Pulmonary artery endothelial cell (primary cell): ENCODE results near the gene TGFB1I1. TPM values are rescaled to one million over a fixed set of nuclear protein-coding genes. Genes with fewer than 3 reads are reported as not detected.
"Not testable (repeated sequence)": the region's sequence is repeated elsewhere in the genome, so short reads cannot be mapped to it uniquely, and the experiment has no call there.

Experiments
- DNase-seq: peaks from one replicate; pipeline ENCODE4 v3.0.0-alpha.2; 2011; ENCODE audit warnings: low read depth, low spot score
- total RNA-seq: library from RNA; depleted of rRNA; stranded (reverse); fragments of >200 nt; gene quantifications from 2 replicates; pipeline ENCODE4 v1.2.3, GENCODE V29; 2014

Gene TGFB1I1
- 32.1 and 56.6 TPM in 2 replicates for total RNA-seq

DNA sequence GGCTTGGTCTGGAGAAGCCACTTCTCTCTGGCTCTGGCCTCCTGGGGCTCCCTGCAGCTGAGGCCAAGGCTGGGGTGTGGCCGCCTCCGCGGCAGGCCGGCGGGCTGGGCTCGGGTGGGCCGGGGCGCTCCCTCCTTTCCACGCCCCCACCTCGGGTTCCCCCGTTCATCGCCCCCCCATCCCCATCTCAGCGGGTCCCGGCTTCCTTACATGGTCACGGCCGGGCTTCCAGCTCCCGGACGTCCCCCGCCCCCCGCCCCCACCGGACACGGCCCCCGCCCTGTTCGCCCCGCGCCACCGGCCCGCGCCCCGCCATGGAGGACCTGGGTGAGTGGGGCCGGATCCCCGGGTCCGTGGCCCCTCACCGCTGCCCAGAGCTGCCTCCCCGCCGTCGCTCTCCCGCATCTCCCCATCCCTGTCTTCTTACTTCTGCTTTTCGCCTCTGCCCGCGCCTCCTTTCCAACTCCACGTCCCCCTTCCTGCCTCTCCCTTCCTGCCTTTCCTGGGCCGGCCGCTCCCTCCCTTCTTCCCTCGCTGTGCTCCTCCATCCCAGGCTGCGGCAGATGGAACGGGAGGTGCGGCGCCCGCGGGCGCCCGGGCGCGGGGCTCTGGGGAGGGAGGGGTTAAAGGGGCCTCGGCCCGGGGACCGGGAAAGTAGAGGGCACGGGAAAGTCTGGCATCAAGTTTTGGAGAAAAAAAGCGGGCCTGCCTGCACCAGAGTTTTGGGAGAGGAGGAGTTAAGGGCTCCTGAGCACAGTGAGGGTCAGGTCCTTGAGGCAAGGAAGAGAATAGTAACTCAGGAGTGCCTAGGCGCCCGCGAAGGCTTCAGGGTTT, at the start of gene TGFB1I1:
Gene TGFB1I1, plus strand, starts transcription at position 278 of the 834 bp plus-strand sequence. Its CDS starts 37 bp downstream, at position 315.
- DNase-seq, result peak; percentile 45

DNA sequence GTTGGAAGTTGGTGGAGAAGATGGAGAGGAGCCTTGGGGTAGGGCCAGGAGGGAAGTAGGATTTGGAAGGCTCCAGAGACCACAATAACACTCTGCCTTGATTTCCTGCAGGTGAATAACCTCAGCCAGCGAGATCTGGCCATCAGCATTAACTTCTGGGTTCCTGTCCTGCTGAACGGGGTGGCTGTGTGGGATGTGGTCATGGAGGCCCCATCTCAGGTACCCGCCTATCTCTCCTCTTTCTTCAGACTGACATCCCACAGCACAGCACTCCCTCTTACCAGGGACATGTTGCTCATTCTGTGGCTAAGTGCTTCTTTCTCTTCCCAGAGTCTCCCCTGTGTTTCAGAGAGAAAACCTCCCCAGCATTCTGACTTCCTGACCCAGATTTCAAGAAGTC, 48.7 kb upstream of the TGFB1I1 start:
- DNase-seq, result no peak

DNA sequence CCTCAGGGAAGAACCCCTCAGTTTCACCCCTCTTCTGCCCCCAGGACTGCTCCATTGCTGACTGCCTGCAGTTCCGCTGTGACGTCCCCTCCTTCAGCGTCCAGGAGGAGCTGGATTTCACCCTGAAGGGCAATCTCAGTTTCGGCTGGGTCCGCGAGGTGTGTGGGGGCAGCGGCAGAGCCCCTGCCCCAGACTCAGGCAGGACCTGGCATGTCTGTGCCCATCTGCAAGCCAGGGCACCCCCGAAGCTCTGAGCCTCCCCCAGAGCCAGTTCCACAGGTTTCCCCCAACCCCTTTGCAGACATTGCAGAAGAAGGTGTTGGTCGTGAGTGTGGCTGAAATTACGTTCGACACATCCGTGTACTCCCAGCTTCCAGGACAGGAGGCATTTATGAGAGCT, 48.2 kb upstream of the TGFB1I1 start:
- DNase-seq, result no peak

DNA sequence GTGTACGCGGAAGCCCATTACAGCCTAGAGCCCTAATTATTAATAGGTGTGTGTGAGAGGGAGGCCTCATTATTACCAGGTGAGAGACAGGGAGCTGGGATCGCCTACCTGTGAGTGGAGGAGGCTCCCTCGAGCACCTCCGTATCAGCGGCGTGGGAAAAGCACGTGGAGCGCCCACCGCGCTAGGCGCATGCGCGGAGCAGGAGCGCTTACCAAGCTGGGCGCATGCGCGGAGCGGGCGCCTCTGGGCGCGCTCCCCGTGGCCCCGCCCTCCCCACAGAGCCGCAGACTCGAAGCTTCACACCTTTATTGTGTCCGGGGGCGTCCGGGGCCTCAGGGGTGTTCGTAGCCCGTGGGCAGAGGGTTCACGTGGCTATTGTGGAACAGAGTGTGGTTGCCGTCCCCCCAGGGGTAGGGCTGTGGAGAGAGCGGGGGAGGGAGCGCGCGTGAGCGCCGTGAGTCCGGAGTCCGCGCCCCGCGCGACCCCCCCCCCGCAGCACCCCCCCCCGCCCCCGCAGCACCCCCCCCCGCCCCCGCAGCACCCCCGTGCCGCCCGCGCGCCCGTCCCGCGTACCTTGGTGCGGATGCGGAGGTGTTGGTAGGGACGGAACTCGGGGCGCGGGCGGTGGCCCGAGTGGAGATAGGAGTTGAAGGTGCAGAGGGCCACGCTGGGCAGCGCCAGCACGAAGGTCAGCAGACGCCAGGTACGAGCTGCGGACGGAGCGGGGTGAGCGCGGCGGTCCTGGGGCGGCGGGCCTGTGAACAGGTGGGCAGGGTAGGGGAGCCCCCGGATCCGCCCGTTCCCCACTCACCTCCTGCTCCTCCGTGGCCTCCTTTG, 44.3 kb upstream of the TGFB1I1 start:
- DNase-seq, result no peak

DNA sequence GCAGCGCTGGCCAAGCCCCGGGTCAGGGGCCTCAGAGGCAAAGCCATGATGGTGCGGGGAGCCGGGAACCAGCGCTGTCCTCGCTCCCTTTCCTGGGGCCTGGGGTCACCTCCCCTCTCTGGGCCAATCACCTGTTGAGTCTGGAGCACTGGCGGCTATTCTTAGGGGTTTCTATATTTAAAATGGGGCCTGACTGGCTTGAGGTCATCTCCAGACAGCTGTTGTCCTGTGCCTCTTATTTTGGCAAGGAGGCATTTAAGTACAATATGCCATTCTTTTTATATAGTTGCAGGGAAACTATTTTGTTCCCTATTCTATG, 43.7 kb upstream of the TGFB1I1 start, which contains the start of gene COX6A2:
Gene COX6A2, minus strand, starts transcription at position 82 of the 319 bp plus-strand sequence. Its CDS starts 35 bp downstream, at position 47.
- no peak for DNase-seq

DNA sequence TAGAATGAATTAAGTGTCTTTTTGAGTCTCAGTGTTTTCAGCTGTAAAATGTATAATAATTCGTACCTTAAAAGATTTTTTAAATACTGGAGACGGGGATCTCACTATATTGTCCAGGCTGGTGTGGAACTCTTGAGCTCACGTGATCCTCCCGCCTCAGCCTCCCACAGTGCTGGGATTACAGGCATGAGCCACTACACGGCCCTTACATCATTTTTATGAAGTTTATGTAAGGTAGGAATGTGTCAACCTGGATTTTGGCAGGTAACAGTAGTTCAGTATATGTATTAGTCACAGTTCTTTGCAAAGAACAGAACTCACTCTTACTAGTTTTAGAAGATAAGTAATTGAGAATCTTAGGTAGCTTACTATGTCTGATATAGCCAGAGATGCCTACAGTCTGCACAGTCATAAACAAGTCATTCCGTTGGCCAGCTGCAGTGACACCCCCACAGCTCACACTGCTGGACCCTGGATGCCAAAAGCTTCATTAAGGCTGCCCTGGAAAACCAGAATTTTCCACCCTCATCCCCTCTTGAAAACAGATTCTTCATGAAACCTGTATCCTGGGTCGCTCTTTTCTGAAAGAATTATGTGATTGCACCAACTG, 43.2 kb upstream of the TGFB1I1 start:
- no peak for DNase-seq

DNA sequence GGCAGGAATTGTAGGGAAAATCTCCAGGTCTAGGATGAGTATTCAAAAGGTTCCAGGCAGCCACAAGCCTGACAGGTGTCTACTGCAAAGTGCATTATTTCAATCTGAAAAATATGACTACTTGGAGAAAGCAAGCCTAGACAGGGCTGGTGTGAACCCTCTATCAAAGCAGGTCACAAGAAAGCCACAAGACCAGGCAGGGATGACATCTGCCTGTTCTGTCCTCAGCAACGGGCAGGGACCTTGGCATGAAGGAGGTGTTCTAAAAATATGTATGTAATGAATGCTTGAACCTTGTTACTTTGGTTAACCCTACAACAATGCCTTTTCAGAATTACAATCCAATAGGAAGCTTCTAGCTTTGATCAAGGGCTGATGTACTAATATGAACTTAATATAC, 42.6 kb upstream of the TGFB1I1 start:
- no peak for DNase-seq

DNA sequence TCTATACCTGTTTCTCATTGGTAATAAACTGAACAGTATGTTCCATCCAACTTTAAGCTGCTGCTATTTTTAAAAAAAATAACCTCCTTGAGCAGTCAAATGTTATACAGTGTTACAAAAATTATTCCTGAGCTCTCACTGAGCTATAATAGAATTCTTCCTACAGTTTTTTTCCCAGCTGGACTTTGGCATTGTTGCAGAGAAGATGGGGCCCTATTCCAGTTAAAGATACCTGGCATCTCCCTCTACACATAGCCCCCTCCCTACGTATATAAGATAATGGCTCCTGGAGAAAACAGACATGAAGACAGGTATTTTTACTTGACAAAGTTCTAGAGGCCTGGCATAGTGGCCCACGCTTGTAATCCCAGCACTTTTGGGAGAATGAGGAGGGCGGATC, 42.2 kb upstream of the TGFB1I1 start:
- no peak for DNase-seq

DNA sequence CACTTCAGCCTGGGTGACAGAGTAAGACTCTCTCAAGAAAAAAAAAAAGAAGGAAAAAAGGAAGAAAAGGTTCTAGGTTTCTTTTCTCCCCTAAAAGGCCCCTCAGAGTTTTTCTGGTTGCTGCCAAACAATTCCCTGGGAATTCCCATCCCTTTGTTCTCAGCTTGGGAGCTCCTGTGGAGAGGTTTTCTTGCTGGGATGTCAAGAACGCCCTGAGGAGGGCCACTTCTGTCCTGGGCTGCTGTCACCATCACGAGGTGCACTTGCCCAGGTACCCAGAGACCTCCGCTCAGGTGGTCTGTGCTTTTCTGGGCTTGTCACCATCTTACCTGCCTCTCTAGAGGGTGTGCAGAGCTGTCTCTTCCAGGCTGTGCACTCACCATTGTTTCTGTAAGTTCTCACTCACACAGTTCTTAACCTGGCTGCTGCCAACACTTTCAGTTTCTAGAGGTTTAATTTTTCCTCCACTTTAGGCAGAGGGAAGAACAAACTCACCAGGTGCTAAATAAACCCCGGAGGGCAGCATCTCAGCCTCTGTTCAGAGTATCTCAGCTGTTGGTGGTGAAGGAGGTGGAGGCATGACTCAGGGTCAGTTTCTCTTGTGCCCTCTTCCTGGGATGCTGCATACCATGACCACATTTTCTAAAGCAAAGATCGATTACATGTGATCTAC, 41.4 kb upstream of the TGFB1I1 start:
- DNase-seq, result no peak

DNA sequence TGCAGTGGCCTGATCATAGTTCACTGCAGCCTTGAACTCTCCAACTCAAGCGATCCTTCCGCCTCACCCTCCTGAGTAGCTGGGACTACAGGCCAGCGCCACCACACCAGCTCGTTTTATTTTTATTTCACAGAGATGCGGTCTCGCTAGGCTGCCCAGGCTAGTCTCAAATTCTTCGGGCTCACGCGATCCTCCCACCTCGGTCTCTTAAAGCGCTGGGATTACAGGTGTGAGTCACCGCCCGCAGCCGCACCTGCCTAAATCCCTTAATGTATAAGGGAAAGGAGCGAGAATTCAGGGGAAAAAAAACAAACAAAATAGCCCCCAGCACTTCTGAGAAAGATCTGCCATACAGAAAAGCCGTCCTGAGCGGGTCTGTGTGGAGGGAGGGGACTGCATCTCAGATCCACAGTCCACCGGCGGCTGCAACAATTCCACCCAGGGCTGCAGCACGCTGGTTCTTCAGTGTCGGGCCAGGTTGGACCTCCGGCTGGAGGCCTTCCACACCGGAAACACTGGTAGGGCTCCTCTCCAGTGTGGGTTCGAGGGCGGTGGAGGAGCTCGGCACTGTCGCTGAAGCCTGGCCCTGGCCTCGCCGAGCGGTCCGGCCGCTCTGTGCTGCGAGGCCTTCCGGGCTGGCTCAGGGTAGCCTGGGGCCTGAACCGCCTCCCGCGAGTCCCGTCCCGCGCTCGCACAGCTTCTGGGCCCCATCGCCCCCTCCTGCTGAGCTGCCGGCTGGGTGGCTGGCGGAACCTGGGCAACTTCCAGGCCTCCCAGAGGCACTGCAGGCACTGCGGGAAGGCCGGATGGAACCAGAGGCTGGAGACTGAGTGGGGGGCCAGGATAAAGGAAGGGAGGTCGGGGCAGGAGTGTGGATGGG, 36.4 kb upstream of the TGFB1I1 start:
- no peak for DNase-seq

DNA sequence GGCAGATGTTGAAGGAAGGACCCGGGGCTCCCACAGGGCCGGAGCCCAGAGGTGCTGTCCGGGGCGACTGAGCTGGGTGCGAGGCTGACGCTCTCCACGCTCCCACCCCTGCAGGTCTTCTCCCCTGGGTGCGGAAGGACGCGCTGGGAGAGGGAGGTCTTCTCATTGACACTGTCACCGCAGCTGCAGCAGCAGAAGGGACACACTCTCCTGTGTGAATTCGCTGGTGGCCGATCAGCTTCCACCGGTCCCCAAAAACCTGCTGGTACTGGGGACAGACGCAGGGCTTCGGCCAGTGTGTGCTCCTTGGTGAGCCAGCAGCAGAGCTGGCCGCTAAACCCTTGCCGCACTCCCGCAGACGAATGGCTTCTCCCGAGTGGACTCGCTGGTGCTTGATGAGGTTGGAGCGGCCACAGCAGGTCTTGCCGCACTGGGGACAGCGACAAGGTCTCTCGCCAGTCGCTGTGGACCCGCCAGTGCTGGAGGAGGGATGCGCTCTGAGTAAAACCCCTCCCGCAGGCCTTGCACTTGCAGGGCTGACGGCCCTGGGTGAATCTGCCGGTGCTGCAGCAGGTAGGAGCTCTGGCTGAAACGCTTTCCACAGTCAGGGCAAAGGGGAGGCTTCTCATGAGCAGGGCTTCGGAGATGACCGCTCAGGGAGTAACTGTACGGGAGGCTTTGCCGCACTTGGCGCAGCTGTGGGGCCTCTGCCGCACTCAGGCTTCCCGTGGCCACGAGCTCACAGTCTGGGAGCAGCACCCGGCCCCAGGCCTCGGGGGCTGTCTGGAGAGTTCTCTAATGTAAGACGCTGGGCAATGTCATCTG, 35.5 kb upstream of the TGFB1I1 start:
- no peak for DNase-seq

DNA sequence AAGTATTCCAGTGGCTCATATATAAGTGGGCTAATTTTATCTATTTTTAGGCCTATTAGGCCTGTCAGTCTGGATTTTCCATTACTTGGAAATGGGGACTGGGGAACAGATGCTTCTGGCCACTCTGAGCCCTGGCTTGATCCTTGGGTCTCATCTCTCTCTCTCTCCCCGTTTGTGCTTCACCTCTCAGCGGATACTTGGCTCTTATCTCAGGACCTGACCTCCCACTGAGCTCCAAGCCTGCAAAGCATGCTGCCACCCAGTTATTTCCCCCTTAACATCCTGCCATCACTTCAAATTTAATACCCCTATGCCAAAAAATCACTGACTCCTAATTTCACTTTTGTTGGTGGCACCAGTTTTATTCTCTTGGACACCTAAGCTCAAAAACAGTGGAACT, 33.5 kb upstream of the TGFB1I1 start:
- DNase-seq, result no peak

DNA sequence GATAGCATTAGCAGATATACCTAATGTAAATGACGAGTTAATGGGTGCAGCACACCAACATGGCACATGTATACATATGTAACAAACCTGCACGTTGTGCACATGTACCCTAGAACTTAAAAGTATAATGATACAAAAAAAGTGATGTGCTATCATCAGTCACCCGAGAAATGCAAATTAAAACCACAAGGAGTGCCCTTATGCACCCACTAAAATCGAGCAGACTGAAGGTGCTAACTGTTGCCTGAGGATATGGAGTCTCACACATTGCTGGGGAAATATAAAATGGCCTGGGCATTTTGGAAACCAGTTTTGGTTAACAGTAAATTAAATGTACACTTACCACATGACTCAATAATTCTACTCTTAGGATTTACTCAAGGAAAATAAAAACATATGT, 32.9 kb upstream of the TGFB1I1 start:
- DNase-seq, result not testable (repeated sequence)

DNA sequence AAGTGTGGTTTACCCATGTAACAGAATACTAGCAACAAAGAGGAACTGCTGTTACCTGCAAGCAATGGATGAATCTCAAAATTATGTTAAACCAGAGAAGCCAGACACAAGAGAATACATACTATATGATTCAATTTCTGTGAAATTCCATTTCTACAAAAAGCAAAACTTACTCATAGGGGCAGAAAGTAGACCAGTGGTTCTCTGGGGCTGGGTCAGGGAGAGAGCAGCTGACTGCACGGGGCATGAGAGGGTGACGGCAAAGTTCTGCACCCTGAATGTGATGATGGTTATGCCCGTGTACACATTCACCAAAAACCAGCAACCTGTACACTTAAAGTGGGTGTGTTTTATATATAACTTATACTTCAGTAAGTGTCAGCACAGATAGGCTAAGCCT, 32.4 kb upstream of the TGFB1I1 start:
- DNase-seq, result no peak

DNA sequence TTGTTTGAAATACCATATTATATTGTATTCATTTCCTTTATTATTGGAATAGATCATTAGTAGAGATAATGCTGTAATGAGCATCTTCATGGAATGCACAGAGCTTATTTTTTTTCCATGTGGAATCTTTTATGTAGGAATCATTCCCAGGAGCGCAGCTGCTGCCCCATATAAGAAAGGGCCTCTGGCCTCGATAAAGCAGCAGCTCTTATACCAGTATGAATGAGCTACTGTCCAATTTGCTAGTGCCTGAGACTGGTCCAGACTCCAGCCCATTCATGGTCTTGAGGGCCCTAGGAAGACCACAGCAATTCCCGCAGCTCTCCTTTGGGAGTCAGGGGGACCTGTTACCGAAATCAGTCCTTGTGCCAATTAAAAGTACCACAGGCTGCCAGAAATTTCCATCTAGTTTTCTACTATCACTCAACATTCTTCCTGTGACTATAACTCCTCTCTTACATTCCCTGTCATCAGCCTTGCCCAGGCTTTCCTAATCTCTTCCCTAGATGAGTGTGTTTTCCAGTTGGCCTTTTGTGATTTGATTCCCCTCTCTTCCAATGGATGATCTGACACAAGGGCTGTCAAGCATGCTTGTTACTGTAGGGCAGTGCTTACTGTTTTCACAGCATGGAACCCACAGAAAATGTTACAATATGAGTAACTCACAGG, 31.3 kb upstream of the TGFB1I1 start:
- DNase-seq, result no peak

DNA sequence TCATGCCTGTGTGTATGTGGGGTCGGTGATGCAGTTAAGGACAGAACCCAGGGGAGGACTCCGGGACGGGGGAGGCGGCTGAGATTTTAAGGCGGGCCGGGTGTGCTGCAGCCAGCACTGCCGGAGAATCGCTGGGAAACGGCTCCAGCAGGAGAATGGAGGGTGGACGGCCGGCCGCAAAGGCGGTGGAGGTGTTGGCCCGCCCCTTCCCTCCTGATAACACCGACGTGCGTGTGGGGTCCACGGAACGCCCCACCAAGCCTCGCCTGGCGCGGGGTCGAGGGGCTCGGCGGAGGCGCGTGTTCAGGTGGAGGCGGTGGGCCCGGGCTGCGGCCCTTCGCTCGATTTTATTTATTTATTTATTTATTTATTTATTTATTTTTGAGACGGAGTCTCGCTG, 30.0 kb upstream of the TGFB1I1 start:
- DNase-seq, result no peak

DNA sequence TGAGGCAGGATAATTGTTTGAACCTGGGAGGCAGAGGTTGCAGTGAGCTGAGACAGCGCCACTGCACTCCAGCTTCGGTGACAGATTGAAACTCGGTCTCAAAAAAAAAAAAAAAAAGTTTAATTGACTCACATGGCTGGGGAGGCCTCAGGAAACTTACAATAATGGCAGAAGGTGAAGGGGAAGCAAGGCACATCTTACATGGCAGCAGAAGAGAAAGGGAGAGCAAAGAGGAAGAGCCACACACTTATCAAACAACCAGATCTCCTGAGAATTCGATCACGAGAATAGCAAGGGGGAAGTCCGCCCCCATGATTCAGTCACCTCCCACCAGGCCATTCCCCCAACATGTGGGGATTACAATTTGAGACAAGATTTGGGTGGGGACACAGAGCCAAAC, 26.0 kb upstream of the TGFB1I1 start:
- DNase-seq, result not testable (repeated sequence)

DNA sequence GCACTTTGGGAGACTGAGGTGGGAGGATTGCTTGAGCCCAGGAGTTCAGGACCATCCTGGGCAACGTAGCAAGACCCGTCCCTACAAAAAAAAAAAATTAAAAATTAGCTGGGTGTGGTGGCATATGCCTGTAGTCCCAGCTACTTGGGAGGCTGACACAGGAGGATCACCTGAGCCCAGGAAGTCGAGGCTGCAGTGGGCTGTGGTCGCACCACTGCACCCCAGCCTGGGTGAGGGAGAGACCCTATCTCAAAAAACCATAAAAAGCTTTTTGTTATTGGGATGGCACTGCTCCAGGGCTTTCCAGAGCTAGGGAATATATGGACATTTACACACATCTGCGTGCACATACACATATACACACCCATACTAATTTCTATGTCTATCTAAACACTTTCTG, 20.8 kb upstream of the TGFB1I1 start:
- DNase-seq, result no peak

DNA sequence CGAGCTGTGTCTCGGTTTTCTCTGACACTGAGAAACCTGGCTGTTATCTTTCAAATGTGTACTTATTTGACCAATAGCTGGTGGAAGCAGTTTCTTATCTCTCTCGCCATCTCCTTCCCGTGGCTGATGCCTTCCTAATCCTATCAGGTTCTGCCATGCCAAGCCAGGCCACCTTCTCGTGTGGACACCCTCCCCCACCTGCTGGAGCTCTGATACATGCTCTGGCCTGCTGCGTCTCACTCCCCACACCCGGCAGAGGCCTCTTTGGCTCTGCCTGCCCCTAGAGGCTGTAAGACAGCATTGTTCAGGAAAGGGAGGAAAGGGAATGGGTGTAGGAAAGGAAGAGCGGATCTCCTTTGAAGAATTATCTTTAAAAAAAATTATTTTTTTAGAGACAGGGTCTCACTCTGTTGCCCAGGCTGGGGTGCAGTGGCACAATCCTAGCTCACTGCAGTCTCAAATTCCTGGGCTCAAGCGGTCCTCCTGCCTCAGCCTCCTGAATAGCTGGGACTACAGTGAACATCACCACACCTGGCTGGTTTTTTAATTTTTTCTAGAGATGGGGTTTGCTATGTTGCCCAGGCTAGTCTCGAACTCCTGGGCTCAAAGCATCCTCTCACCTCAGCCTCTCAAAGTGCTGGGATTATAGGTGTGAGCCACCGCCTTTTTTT, 20.1 kb upstream of the TGFB1I1 start:
- no peak for DNase-seq
